NK-92 (cell line): ENCODE data around the gene ZNF146.
A peak's percentile ranks its signal among the peaks of the same experiment; 100 is the strongest.
"Not testable (repeated sequence)": the region's sequence is repeated elsewhere in the genome, so short reads cannot be mapped to it uniquely, and the experiment has no call there.

ENCODE experiments used
- DNase-seq: peaks from one replicate; lab custom pipeline; 2025; ENCODE audit not compliant: unreplicated experiment; lab: John Stamatoyannopoulos, UW

ZNF146 gene

GRCh38 chr19:36214386-36215275 lies at the start of gene ZNF146, which contains the start of gene ZNF565:
ZNF146 (plus strand) TSS chr19:36215106; CDS start chr19:36236441, 21,335 bp downstream.
ZNF565 (minus strand) TSS chr19:36214665; CDS start chr19:36201985, 12,680 bp downstream.
- DNase-seq, result peak; percentile 81

- no peak for DNase-seq
Observed at GRCh38 chr19:36169084-36169760, 45.7 kb upstream of the ZNF146 start.

GRCh38 chr19:36172852-36173251 lies 42.1 kb upstream of the ZNF146 start:
- DNase-seq, result no peak

- not testable (repeated sequence) for DNase-seq
Observed at GRCh38 chr19:36173846-36174245, 41.1 kb upstream of the ZNF146 start.

- not testable (repeated sequence) for DNase-seq
Observed at GRCh38 chr19:36179077-36179476, 35.8 kb upstream of the ZNF146 start.

- DNase-seq, result no peak
Observed at GRCh38 chr19:36182612-36183244, 32.2 kb upstream of the ZNF146 start.

GRCh38 chr19:36183245-36183628 lies 31.7 kb upstream of the ZNF146 start:
- DNase-seq, result no peak

- DNase-seq, result not testable (repeated sequence)
Observed at GRCh38 chr19:36186722-36187121, 28.2 kb upstream of the ZNF146 start.

- DNase-seq, result no peak
Observed at GRCh38 chr19:36196249-36196648, 18.7 kb upstream of the ZNF146 start.

- DNase-seq, result no peak
Observed at GRCh38 chr19:36198119-36198518, 16.8 kb upstream of the ZNF146 start.

GRCh38 chr19:36201684-36202083 lies 13.2 kb upstream of the ZNF146 start:
- no peak for DNase-seq

- DNase-seq, result no peak
Observed at GRCh38 chr19:36203293-36203692, 11.6 kb upstream of the ZNF146 start.

GRCh38 chr19:36207605-36208252 lies 7.2 kb upstream of the ZNF146 start:
- DNase-seq, result no peak

- DNase-seq, result no peak
Observed at GRCh38 chr19:36209372-36209771, 5.5 kb upstream of the ZNF146 start.

GRCh38 chr19:36210497-36210896 lies 4.4 kb upstream of the ZNF146 start:
- no peak for DNase-seq

GRCh38 chr19:36212895-36213294 lies 2.0 kb upstream of the ZNF146 start:
- no peak for DNase-seq

GRCh38 chr19:36215276-36216123 lies 594 bp downstream of the ZNF146 start:
- DNase-seq, result no peak

- DNase-seq, result no peak
Observed at GRCh38 chr19:36221474-36221873, 6.6 kb downstream of the ZNF146 start.

- DNase-seq, result no peak
Observed at GRCh38 chr19:36222503-36222902, 7.6 kb downstream of the ZNF146 start.

- DNase-seq, result no peak
Observed at GRCh38 chr19:36225219-36225892, 10.4 kb downstream of the ZNF146 start.
